Activated CD4-positive, CD25-positive, alpha-beta regulatory T cell treated with anti-CD3 and anti-CD28 coated beads, Interleukin-2, amount 50 U/mL, for 24 hours (primary cell): ENCODE measurements around the gene HTR3A.

Source experiments
- ATAC-seq, 2 donors: fragments of 150-1000 bp; cut with Tn5 transposase; one replicate each; pipeline ENCODE4 v1.10.0; 2021; ENCODE audit warnings: mild to moderate bottlenecking in 1 of 2, moderate library complexity in 1 of 2

Gene HTR3A

GRCh38 chr11:113980785-113981184 lies 5.9 kb downstream of the HTR3A start:
- no peak for ATAC-seq

- no peak for ATAC-seq
Observed at GRCh38 chr11:113982306-113982705, 7.4 kb downstream of the HTR3A start.

- ATAC-seq: no peak
Observed at GRCh38 chr11:113984781-113985180, 9.9 kb downstream of the HTR3A start.

- ATAC-seq: no peak
Observed at GRCh38 chr11:113985906-113986305, 11.0 kb downstream of the HTR3A start.

DNA sequence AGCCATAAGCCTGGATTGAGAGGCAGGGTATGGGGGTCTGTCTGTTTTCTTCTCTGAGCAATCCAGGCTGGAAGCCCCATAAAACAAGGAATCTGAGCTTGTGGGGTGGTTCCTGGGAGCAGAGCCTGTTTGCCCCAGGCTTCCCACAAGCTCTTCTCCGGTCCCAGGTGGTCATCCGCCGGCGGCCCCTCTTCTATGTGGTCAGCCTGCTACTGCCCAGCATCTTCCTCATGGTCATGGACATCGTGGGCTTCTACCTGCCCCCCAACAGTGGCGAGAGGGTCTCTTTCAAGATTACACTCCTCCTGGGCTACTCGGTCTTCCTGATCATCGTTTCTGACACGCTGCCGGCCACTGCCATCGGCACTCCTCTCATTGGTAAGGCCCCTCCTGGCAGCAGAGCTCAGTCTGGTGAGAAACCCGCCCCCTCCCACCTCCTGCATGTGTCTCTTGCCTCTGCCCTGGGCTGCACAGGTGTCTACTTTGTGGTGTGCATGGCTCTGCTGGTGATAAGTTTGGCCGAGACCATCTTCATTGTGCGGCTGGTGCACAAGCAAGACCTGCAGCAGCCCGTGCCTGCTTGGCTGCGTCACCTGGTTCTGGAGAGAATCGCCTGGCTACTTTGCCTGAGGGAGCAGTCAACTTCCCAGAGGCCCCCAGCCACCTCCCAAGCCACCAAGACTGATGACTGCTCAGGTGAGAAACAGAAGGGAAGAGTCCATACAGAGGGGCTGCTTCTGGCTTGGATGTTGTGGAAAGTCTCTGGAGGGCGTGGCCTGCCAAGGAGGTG lies 11.6 kb downstream of the HTR3A start:
- ATAC-seq: no peak

GRCh38 chr11:113989381-113989780 lies 14.5 kb downstream of the HTR3A start:
- ATAC-seq: no peak

DNA sequence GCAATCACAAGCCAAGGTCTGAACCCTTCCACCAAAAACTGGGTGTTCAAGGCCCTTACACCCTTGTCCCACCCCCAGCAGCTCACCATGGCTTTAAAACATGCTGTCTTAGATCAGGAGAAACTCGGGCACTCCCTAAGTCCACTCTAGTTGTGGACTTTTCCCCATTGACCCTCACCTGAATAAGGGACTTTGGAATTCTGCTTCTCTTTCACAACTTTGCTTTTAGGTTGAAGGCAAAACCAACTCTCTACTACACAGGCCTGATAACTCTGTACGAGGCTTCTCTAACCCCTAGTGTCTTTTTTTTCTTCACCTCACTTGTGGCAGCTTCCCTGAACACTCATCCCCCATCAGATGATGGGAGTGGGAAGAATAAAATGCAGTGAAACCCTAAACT lies 15.0 kb downstream of the HTR3A start:
- no peak for ATAC-seq

DNA sequence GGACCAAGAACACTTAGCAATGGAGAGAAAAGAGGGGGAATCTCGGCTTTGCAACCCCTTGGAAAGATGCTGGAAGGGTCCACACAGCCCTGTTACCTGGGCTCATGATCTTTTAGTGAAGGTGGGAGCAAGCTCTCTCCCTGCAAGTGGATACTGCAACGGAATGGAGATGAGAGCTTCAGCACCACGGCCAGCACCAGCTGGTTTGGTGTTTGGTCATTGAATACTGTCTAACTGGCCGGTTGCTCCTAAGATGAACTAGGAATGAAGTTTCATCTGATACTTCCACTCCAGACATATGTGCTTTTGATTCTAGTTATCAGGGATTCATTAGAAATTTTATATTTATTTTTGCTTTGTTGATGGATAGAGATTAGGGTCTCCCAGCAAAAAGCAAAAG lies 16.3 kb downstream of the HTR3A start:
- no peak for ATAC-seq

DNA sequence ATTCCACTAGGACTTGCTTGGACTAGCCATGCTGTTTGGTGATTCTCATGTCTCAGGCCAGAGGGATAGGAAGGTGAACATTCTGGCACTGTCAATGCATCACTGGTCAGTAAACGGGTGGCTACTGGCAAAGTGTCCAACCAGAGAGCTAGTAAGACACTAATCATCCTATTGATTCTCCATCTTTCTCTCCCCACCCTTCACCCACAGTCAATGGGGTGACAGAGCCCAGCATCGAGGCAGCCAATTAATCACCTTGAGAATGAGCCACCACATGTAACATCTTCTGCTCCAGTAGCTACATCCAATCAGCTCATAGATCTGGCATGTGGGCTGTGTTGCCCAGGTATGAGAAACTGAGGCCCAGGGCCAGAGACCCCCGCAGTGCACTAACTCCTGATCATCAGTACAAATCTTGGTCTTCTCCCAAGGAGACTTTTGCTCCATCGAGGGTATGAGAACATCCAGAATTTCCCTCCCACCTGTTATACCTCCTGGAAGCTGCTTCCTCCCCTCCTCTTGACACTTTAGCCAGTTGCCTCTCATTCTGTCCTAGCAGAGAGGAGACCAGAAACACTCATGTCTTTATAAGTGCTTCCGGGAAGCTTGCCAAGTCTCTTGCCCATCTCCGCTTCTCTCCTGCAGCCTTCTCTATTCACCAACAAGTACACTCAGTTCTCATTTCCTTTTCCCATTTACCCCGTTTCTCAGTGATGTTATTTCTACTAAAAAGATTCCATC lies 17.0 kb downstream of the HTR3A start:
- no peak for ATAC-seq

DNA sequence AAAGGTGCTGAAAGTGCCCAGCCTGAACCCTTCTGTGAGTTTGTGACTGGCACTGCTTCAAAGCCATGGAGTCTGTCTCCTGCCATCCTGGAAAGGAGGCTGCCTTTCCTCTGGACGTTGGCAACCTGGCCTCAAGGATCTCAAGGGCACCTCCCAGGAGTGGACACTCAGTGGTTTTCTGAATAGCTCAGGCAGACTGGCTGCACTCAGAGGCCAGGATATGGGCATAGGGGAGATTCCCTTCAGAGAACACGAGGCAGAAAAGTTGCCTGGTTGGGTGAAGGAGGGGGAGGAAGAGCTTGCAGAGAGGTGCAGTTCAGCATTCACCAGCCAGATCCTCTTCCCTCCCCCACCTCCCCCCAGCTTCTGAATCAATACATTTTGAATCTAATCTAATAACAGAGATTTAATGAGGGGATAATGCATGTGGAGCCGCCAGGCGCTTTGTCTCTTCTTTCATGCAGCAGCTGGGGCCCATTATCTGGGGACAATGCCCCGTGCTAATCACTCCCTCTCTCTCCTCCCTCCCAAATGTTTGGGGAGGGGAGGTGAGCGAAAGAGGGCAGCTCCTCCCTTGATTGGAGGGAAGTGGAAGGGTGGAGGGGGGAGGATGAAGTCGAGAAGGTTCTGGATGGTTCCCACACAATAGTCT lies 17.7 kb downstream of the HTR3A start:
- no peak for ATAC-seq

GRCh38 chr11:113994077-113994954 lies 19.4 kb downstream of the HTR3A start:
- ATAC-seq: no peak

DNA sequence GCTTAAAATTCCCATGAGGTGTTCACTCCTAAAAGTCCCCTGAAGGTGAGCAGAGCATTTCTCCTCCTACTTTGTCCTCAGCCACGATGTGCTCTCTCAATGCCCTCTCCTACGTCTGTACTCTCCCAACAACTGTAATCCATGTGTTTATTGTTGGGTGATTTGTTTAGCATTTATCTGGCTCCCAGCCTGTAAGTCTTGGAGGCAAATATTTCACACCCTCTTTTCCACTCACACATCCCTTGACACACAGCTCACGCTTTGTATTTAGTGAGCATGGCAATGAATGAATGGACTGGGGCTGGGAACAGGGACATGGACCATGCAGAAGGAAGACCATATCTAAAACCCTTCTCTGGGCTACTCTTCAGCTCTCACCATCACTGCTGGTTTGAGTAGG lies 22.6 kb downstream of the HTR3A start:
- ATAC-seq: no peak

GRCh38 chr11:113998574-113998973 lies 23.7 kb downstream of the HTR3A start:
- ATAC-seq: no peak

GRCh38 chr11:114000526-114000925 lies 25.6 kb downstream of the HTR3A start:
- no peak for ATAC-seq

DNA sequence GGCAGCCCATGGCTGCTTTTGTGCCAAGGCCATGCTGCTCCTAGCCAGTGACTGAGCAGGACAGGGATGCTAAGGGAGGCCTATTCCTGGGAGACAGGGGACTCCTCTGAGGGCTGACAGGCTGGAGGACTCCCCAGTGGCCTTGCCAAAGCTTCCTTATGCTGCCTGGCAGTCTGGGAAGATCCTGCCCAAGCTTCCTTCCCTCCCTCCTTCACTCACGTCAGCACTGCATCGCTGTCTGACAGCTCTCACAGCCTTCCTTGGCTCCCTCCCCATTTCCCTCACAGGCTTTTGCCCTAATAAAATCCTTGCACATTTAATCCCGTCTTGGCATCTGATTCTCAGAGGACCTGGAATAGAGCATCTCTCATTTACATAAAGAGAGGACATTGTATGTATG lies 26.5 kb downstream of the HTR3A start:
- no peak for ATAC-seq

DNA sequence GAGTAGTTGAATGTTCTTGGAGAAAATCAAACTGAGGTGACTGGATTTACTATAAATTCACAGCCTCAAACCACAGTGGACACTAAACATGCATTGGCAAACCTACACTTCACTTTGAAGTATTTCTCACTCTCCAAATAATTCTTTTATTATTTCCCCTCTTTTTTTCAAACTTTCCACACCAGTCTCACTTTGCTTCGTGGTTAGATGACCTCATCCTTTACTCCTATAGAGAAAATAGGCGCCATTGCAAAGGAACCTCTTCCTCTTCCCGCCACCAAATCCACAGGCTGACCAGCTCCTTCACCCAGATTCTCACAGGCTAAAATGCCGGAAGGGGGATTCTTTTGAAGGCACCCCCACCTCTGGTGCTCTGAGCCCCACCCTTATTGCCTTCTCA lies 33.4 kb downstream of the HTR3A start:
- ATAC-seq: no peak

DNA sequence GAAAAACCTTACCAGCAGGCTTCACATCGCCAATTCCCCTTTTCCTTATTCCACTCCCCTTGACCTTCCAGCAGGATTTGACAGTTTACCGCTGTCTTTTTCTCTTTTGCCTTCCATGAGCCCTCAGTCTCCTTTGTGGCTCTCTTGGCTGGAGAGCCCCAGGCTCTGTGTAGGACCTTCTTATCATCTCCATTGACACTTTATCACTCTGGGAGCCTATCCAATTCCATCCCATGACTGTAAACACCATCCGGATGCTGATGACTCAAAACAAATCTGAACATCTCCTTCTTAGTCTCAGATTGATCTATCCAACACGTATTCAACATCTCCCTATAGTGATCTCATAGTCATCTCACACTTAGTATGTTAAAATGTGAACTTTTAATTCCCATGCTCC lies 36.0 kb downstream of the HTR3A start:
- ATAC-seq: no peak

DNA sequence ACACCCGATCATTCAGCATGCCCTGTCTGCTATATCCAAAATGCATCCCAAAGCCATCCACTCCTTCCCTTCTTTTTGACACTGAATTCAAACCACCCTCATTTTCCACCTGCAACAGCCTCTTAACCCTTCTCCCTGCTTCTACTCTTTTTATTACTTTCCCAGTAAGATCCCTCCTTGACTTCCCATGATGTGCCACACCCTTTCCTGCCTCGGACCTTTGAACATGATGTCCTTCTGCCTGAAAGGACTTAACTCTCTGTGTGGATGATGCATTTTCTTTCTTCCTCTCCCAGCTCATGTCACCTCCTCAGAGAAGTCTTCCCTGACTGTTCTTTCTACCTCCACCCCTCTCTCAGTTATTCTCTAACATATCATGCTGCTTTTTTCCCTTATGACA lies 36.5 kb downstream of the HTR3A start:
- no peak for ATAC-seq

GRCh38 chr11:114015117-114015516 lies 40.2 kb downstream of the HTR3A start:
- ATAC-seq: no peak

DNA sequence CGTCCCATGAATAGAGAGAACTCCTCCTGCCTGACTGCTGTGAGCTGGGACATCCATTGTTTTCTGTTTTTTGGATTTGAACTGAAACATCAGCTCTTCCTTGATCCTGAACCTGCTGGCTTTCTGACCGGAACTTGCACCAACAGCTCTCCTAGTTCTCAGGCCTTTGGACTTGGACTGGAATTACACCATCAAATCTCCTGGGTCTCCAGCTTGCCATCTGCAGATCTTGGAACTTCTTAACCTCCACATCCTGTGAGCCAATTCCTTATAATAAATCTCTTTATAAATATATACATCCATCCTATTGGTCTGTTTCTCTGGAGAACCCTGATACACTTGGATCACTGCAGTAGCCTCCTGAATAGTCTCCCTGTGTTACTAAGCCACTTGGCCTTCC lies 42.1 kb downstream of the HTR3A start:
- ATAC-seq: no peak

GRCh38 chr11:114017723-114018122 lies 42.8 kb downstream of the HTR3A start:
- no peak for ATAC-seq

GRCh38 chr11:114019046-114019445 lies 44.1 kb downstream of the HTR3A start:
- no peak for ATAC-seq

DNA sequence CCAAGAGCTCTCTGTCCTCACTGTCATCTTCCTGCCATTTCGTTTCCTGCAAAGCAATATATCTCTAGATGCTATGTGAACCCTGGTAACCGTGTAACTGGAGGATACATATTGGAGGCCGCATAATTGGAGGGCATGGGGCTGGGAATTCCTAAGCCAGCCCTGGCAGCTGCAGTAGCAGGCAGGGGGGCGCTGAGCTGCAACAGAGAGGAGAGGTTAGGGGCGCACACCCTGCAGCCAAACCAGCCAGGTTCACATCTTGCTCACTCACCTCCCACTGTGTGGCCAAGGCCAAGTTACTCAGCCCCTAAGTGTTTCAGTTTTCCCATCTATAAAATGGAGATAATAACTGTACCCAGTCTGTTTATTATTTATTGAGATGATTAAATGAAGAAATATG lies 44.7 kb downstream of the HTR3A start:
- no peak for ATAC-seq
